ENCODE measurements around the gene AMFR.

GRCh38 chr16:56344518-56345405 lies 80.6 kb downstream of the AMFR start:
- no peak for TF ChIP-seq CTCF (IDR thresholded peaks at IDR 0.05 in 8 of 11, conservative IDR thresholded peaks at IDR 0.05 in 3 of 11)
- no peak for TF ChIP-seq POLR2AphosphoS5 (IDR thresholded peaks at IDR 0.05)

All from spleen (tissue), 7 donors.